Lower leg skin (tissue), 4 donors: Measurements from ENCODE around the gene TUBAL3. TPM values are rescaled to one million over a fixed set of nuclear protein-coding genes. Genes with fewer than 3 reads are reported as not detected.
"Not testable (repeated sequence)": the region's sequence is repeated elsewhere in the genome, so short reads cannot be mapped to it uniquely, and the experiment has no call there.

Experiments
- DNase-seq, 2 donors: peaks; one replicate each; pipeline ENCODE4 v3.0.0-alpha.2; 2019; ENCODE audit warnings: low spot score in 2 of 2
- H3K4me3 ChIP-seq: fragments of 200-600 bp; sonication (generic); 2 replicates; pipeline ENCODE4 v1.5.1; 2017; ENCODE audit warnings: mild to moderate bottlenecking, low read depth; ENCODE audit not compliant: poor library complexity, severe bottlenecking
- POLR2A ChIP-seq, 2 donors: fragments of 450-650 bp; IDR thresholded peaks; one replicate each; pipeline ENCODE4 v1.6.1; 2016 to 2017; ENCODE audit warnings: antibody characterized with exemption in 2 of 2, mild to moderate bottlenecking in 1 of 2, moderate library complexity in 1 of 2
- WGBS, 2 donors: methylation state at CpG; one replicate each; pipeline ENCODE4 v1.1.5; 2018; 5-methylcytosine and 5-hydroxymethylcytosine counted together
- intact Hi-C: fragments of 100-400 bp; cut with DNase I; formaldehyde crosslinking; loops from one replicate; pipeline ENCODE4 v1.15.0; 2023; ENCODE audit warnings: low total_unique reads
- total RNA-seq, 4 donors: library from RNA; depleted of rRNA; stranded (reverse); fragments of >200 nt; gene quantifications; one replicate each; pipeline ENCODE4 v1.1.0, GENCODE V29; 2016
- TF ChIP-seq, protein P1 (sequence below), 3 donors: fragments of 450-650 bp; IDR thresholded peaks; one replicate each; pipeline ENCODE4 v1.5.1; 2016; ENCODE audit warnings: antibody characterized with exemption in 3 of 3, mild to moderate bottlenecking in 3 of 3, moderate library complexity in 2 of 3

Gene TUBAL3
- total RNA-seq, 4 donors from 2014 or later, result 0.93 to 1.0 TPM; not detected in 2

DNA sequence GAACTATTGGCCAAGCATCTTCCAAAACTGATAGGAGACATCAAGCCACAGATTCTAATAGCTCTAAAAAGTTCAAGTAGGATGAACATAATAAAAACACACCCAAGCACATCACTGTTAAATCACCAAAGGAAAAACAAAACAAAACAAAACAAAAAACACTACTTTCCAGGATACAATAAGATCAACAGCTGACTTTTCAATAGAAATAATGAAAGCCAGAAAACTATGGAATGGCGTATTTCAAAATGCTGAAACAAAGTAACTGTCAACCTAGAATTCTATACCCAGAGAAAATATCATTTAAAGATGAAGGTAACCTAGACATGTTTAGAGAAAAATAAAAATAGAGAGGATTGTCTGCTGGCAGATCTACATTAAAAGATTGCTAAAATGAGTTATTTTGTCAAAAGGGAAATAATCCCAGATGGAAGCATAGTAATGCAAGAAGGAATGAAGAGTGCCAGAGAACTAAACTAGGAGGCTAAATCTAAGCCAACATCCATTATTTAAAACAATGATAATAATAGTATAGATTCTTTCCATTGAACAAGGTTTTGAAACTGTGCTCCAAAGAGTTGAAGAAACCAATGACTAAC is 13.9 kb downstream of the TUBAL3 start:
- TF ChIP-seq POLR2A (IDR thresholded peaks at IDR 0.05), result no peak
- TF ChIP-seq, protein P1, sequence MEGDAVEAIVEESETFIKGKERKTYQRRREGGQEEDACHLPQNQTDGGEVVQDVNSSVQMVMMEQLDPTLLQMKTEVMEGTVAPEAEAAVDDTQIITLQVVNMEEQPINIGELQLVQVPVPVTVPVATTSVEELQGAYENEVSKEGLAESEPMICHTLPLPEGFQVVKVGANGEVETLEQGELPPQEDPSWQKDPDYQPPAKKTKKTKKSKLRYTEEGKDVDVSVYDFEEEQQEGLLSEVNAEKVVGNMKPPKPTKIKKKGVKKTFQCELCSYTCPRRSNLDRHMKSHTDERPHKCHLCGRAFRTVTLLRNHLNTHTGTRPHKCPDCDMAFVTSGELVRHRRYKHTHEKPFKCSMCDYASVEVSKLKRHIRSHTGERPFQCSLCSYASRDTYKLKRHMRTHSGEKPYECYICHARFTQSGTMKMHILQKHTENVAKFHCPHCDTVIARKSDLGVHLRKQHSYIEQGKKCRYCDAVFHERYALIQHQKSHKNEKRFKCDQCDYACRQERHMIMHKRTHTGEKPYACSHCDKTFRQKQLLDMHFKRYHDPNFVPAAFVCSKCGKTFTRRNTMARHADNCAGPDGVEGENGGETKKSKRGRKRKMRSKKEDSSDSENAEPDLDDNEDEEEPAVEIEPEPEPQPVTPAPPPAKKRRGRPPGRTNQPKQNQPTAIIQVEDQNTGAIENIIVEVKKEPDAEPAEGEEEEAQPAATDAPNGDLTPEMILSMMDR (IDR thresholded peaks at IDR 0.05), result no peak
- H3K4me3 ChIP-seq, result no peak overlapping the region
- WGBS, 2 donors, result 92 to 94% methylated on average over 1 of the region's 1 CpG
- intact Hi-C loops, result no loop called here
- DNase-seq, result no peak

DNA sequence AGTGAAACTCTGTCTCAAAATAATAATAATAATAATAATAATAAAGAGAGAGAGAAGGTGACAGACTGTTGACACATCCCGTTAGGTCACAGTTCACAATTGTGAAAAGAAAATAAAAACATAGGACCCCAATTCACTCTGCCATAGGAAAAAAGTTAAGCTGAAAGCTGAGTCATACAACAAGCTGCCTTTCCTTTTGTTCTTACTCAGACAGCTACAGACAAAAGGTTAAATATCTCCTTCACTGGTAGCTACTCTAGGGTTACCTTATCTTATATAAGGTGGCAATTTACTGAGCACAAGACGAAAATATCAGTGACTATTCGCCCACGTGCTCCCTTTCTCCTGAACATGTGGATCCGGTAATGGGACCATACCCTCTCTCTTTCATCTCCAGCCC is 17.5 kb downstream of the TUBAL3 start:
- TF ChIP-seq, protein P1 (IDR thresholded peaks at IDR 0.05), result no peak
- TF ChIP-seq POLR2A (IDR thresholded peaks at IDR 0.05), result no peak
- intact Hi-C loops, result loop anchor here (10.0 kb wide), 1 partner anchor 542 kb away; no protein-coding TSS in a partner anchor
- 88 to 91% methylated on average over 5 of the region's 5 CpGs for WGBS, 2 donors

DNA sequence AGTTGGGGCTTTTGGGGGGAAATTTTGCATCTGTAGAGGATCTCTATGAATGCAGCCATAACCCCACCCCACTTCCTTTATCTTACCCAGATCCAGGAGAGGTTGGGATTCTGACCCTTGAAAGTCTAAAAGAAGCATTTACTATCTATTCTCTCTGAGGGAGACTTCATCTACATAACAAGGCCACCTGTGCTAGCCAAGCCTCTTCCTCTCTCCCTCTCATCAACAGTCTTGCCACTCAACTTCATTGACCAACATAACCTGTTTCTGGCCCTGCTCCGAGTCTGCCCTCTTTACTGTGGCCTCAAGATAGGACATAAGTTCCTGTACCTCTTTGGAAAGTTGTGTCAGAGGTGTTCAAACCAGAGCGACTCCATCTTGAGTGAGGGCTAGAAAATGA is 19.4 kb downstream of the TUBAL3 start:
- DNase-seq, result no peak
- H3K4me3 ChIP-seq, result no peak overlapping the region
- intact Hi-C loops, result loop anchor here (10.0 kb wide), 1 partner anchor 540 kb away; no protein-coding TSS in a partner anchor
- no peak for TF ChIP-seq POLR2A (IDR thresholded peaks at IDR 0.05)
- TF ChIP-seq, protein P1 (IDR thresholded peaks at IDR 0.05), result no peak
- 72 to 91% methylated on average over 2 of the region's 2 CpGs for WGBS, 2 donors

More for the DNA sequence above, 17.5 kb downstream of the TUBAL3 start:
- no peak for DNase-seq
- H3K4me3 ChIP-seq, result no peak overlapping the region

DNA sequence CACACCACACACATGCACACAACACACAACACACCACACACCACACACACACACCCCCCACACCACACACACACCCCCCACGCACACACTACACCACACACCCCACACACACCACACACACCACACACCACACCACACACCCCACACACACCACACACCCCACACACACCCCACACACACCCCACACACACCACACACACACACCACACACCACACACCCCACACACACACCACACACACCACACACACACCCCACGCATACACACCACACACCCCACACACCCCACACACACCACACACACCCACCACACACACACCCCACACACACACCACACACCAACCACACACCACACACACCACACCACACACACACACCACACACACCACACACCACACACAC is 23.4 kb downstream of the TUBAL3 start:
- WGBS, 2 donors, result 86 to 87% methylated on average over 2 of the region's 2 CpGs
- intact Hi-C loops, result loop anchor here (10.0 kb wide), 1 partner anchor 536 kb away; no protein-coding TSS in a partner anchor
- DNase-seq, result no peak
- no peak overlapping the region for H3K4me3 ChIP-seq
- TF ChIP-seq, protein P1 (IDR thresholded peaks at IDR 0.05), result no peak
- no peak for TF ChIP-seq POLR2A (IDR thresholded peaks at IDR 0.05)

DNA sequence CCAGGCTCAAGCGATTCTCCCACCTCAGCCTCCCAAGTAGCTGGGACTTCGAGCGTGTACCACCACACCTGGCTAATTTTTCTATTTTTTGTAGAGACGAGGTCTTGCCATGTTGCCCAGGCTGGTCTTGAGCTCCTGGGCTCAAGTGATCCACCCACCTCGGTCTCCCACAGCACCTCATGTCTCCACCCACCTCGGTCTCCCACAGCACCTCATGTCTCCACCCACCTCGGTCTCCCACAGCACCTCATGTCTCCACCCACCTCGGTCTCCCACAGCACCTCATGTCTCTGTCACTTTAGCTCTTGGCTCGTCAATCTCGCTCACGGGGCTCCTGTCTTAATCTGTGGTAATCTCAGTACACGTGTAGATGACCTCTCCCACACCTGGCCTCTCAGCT is 24.2 kb downstream of the TUBAL3 start:
- WGBS, 2 donors, result 92 to 93% methylated on average over 12 of the region's 12 CpGs
- intact Hi-C loops, result loop anchor here (10.0 kb wide), 1 partner anchor 536 kb away; no protein-coding TSS in a partner anchor

DNA sequence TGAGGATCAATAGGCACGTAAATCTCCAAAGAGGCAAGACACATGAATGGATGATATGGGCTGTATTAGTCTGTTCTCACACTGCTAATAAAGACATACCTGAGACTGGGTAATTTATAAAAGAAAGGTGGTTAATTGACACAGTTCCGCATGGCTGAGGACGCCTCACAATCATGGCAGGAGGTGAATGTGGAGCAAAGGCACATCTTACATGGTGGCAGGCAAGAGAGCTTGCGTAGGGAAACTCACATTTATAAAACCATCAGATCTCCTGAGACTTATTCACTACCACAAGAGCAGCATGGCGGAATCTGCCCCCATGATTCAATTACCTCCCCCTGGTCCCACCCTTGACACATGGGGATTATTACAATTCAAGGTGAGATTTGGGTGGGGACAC is 25.4 kb downstream of the TUBAL3 start:
- intact Hi-C loops, H3K4me3 ChIP-seq, DNase-seq: not testable (repeated sequence)
- 96 to 98% methylated on average over 5 of the region's 5 CpGs for WGBS, 2 donors

More for the DNA sequence above, 24.2 kb downstream of the TUBAL3 start:
- not testable (repeated sequence) for H3K4me3 ChIP-seq, DNase-seq

DNA sequence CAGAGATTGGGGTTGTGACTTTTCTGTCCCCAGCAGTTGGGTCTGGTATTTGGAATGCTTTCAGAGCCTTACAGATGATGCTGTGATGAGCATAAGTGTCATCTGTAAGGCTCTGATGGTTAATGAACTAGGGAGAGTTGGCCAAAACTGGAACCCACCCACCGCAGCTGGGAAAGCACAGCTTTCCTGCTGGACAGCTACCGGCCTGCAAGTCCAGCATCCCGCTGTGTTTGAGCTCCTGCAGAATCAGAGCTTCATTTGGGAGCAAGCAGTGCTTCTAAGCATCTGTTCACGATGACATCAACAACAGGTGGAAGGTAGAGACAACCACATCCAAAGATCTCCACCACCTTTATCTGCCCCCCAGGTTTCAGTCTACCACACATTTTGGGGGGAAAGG is 28.2 kb downstream of the TUBAL3 start:
- H3K4me3 ChIP-seq, result no peak overlapping the region
- no peak for DNase-seq
- no peak for TF ChIP-seq POLR2A (IDR thresholded peaks at IDR 0.05)
- TF ChIP-seq, protein P1 (IDR thresholded peaks at IDR 0.05), result no peak
- intact Hi-C loops, result no loop called here
- WGBS, 2 donors, result 52 to 70% methylated on average over 4 of the region's 4 CpGs
